GM23338 (cell line): Measurements from ENCODE around the gene AXIN1. TPM values are rescaled to one million over a fixed set of nuclear protein-coding genes. Genes with fewer than 3 reads are reported as not detected.

ENCODE experiments used
- ATAC-seq: fragments of 200-7000 bp; cut with Tn5 transposase; 3 replicates; pipeline ENCODE4 v1.9.1; 2020
- DNase-seq: peaks from one replicate; pipeline ENCODE4 v3.0.0-alpha.2; 2015; ENCODE audit warnings: low spot score
- H2AFZ ChIP-seq: fragments of 200-600 bp; sonication (generic); 2 replicates; pipeline ENCODE4 v1.8.0; 2016; ENCODE audit warnings: antibody characterized with exemption, mild to moderate bottlenecking, moderate library complexity
- H3F3A ChIP-seq: fragments of 200-600 bp; sonication (generic); replicated peaks from 2 replicates; pipeline ENCODE4 v1.8.0; 2017; ENCODE audit warnings: antibody characterized with exemption, mixed run types, low read depth
- H3K27ac ChIP-seq: fragments of 200-600 bp; sonication (generic); 2 replicates; pipeline ENCODE4 v1.6.1; 2016; ENCODE audit warnings: low read depth
- H3K27me3 ChIP-seq: fragments of 200-600 bp; sonication (generic); 2 replicates; pipeline ENCODE4 v1.8.0; 2016; ENCODE audit warnings: mild to moderate bottlenecking, mixed run types, moderate library complexity; ENCODE audit not compliant: insufficient read depth
- H3K36me3 ChIP-seq: fragments of 200-600 bp; sonication (generic); 2 replicates; pipeline ENCODE4 v1.8.0; 2016; ENCODE audit warnings: mild to moderate bottlenecking; ENCODE audit not compliant: insufficient read depth
- H3K4me1 ChIP-seq: fragments of 200-600 bp; sonication (generic); 2 replicates; pipeline ENCODE4 v1.8.0; 2016; ENCODE audit warnings: mild to moderate bottlenecking, moderate library complexity; ENCODE audit not compliant: insufficient read depth
- H3K4me2 ChIP-seq: fragments of 200-600 bp; sonication (generic); 2 replicates; pipeline ENCODE4 v1.7.1; 2017; ENCODE audit warnings: mixed run types
- H3K4me3 ChIP-seq: fragments of 200-600 bp; sonication (generic); 2 replicates; pipeline ENCODE4 v1.6.1; 2016; ENCODE audit warnings: mixed run types
- H3K79me2 ChIP-seq: fragments of 200-600 bp; sonication (generic); replicated peaks from 2 replicates; pipeline ENCODE4 v1.8.0; 2017; ENCODE audit warnings: mild to moderate bottlenecking; ENCODE audit not compliant: insufficient read depth
- H3K9me2 ChIP-seq: fragments of 200-600 bp; sonication (generic); 2 replicates; pipeline ENCODE4 v1.8.0; 2017; ENCODE audit not compliant: insufficient read depth
- H4K20me1 ChIP-seq: fragments of 200-600 bp; sonication (generic); replicated peaks from 2 replicates; pipeline ENCODE4 v1.8.0; 2017; ENCODE audit warnings: mild to moderate bottlenecking; ENCODE audit not compliant: insufficient read depth
- H3K27ac Mint-ChIP-seq: 2 replicates; pipeline ENCODE4 v1.8.0; 2020; ENCODE audit warnings: inconsistent platforms, mild to moderate bottlenecking, moderate library complexity, mixed read lengths
- H3K27me3 Mint-ChIP-seq: 3 replicates; pipeline ENCODE4 v1.8.0; 2022; ENCODE audit warnings: low read depth, mild to moderate bottlenecking, moderate library complexity, mixed read lengths, inconsistent platforms; ENCODE audit not compliant: insufficient read depth, poor library complexity
- H3K36me3 Mint-ChIP-seq: 3 replicates; pipeline ENCODE4 v1.8.0; 2021; ENCODE audit warnings: low read depth, mild to moderate bottlenecking, inconsistent platforms, moderate library complexity, mixed read lengths
- H3K4me1 Mint-ChIP-seq: 3 replicates; pipeline ENCODE4 v1.8.0; 2020; ENCODE audit warnings: mild to moderate bottlenecking, inconsistent platforms, mixed read lengths
- H3K4me3 Mint-ChIP-seq: 3 replicates; pipeline ENCODE4 v1.8.0; 2021; ENCODE audit warnings: moderate library complexity, mild to moderate bottlenecking, inconsistent platforms, mixed read lengths
- H3K9me3 Mint-ChIP-seq: 3 replicates; pipeline ENCODE4 v1.8.0; 2020; ENCODE audit warnings: moderate library complexity, mild to moderate bottlenecking, inconsistent platforms, mixed read lengths
- EZH2phosphoT487 ChIP-seq: fragments of 200-600 bp; sonication (generic); IDR thresholded peaks from one replicate; pipeline ENCODE4 v1.8.1; 2018; ENCODE audit warnings: antibody characterized with exemption; ENCODE audit not compliant: unreplicated experiment
- JUNB ChIP-seq: IDR thresholded peaks from one replicate; pipeline ENCODE4 v1.6.1; 2016; ENCODE audit warnings: antibody characterized with exemption; ENCODE audit not compliant: unreplicated experiment
- ZNF462 ChIP-seq: fragments of 250-450 bp; sonication (Bioruptor Pico); IDR thresholded peaks from 2 replicates; pipeline ENCODE4 v1.5.0; 2020; ENCODE audit warnings: mild to moderate bottlenecking, moderate library complexity
- polyA plus RNA-seq: library from polyadenylated mRNA; unstranded; fragments of >200 nt; fragmentation: Nextera tagmentation; extraction: Ambion mirVana; gene quantifications from 2 replicates; pipeline ENCODE4 v1.2.1, GENCODE V29; 2016
- total RNA-seq: library from RNA; depleted of rRNA; stranded (reverse); fragments of >200 nt; shearing (Covaris generic); gene quantifications from 2 replicates; pipeline ENCODE4 v1.2.3, GENCODE V29; 2014
- TF ChIP-seq, protein P1 (sequence below): IDR thresholded peaks from one replicate; pipeline ENCODE4 v1.6.1; 2018; ENCODE audit warnings: antibody characterized with exemption; ENCODE audit not compliant: unreplicated experiment
- TF ChIP-seq, protein P2 (sequence below), 2 experiments: fragments of 200-600 bp in 1 of 2; sonication (generic) in 1 of 2; conservative IDR thresholded peaks; 2 replicates each; pipeline versions ENCODE4 v1.5.1 to v1.6.1; 2016 to 2017; ENCODE audit warnings: antibody characterized with exemption in 2 of 2, low read depth in 2 of 2, mild to moderate bottlenecking in 2 of 2, moderate library complexity in 1 of 2

AXIN1 gene
- total and polyA plus RNA-seq, 2 experiments from 2014 or later, result 14.3 to 54.5 TPM

- TF ChIP-seq, protein P1, sequence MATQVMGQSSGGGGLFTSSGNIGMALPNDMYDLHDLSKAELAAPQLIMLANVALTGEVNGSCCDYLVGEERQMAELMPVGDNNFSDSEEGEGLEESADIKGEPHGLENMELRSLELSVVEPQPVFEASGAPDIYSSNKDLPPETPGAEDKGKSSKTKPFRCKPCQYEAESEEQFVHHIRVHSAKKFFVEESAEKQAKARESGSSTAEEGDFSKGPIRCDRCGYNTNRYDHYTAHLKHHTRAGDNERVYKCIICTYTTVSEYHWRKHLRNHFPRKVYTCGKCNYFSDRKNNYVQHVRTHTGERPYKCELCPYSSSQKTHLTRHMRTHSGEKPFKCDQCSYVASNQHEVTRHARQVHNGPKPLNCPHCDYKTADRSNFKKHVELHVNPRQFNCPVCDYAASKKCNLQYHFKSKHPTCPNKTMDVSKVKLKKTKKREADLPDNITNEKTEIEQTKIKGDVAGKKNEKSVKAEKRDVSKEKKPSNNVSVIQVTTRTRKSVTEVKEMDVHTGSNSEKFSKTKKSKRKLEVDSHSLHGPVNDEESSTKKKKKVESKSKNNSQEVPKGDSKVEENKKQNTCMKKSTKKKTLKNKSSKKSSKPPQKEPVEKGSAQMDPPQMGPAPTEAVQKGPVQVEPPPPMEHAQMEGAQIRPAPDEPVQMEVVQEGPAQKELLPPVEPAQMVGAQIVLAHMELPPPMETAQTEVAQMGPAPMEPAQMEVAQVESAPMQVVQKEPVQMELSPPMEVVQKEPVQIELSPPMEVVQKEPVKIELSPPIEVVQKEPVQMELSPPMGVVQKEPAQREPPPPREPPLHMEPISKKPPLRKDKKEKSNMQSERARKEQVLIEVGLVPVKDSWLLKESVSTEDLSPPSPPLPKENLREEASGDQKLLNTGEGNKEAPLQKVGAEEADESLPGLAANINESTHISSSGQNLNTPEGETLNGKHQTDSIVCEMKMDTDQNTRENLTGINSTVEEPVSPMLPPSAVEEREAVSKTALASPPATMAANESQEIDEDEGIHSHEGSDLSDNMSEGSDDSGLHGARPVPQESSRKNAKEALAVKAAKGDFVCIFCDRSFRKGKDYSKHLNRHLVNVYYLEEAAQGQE, result no peak
- no peak for TF ChIP-seq EZH2phosphoT487
- TF ChIP-seq, protein P2, sequence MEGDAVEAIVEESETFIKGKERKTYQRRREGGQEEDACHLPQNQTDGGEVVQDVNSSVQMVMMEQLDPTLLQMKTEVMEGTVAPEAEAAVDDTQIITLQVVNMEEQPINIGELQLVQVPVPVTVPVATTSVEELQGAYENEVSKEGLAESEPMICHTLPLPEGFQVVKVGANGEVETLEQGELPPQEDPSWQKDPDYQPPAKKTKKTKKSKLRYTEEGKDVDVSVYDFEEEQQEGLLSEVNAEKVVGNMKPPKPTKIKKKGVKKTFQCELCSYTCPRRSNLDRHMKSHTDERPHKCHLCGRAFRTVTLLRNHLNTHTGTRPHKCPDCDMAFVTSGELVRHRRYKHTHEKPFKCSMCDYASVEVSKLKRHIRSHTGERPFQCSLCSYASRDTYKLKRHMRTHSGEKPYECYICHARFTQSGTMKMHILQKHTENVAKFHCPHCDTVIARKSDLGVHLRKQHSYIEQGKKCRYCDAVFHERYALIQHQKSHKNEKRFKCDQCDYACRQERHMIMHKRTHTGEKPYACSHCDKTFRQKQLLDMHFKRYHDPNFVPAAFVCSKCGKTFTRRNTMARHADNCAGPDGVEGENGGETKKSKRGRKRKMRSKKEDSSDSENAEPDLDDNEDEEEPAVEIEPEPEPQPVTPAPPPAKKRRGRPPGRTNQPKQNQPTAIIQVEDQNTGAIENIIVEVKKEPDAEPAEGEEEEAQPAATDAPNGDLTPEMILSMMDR (conservative IDR thresholded peaks at IDR 0.05; ENCODE audit: low read depth in 2 of 2), result no peak
- no peak for TF ChIP-seq JUNB
Measured at GRCh38 chr16:263944-264343, 88.6 kb downstream of the AXIN1 start (continued).

DNA sequence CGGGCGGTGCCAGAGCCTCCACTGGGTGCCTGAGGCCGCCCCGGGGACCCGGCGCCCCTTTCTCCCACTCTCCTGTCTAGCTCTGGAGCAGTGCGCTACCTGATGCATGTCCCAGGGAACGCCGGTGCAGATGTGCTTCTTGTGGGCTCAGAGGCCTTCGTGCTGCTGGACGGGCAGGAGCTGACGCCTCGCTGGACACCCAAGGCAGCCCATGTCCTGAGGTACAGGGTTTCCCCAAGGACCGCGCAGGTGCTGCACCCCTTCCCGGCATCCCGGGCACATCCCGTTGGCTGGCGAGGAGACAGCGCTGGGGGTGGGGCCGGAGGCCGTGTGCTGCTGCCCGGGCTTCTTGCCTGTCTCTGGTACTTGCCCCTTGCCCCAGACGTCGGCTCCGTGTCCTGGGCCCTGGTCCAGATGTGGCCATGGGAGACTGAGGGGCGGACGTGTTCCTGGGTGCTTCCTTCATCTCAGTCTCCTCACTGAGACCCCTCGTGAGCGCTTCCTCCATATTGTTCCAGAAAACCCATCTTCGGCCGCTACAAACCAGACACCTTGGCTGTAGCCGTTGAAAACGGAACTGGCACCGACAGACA lies 89.2 kb downstream of the AXIN1 start:
- H3K9me3 Mint-ChIP-seq, result no peaks in the 10 kb centered on the region; the same call in 2 of the 3 replicates
- H3K36me3 Mint-ChIP-seq, result peaks cover 24% of the 10 kb centered on the region; the same call in 2 of the 3 replicates
- H4K20me1 ChIP-seq, result no peaks in the 10 kb centered on the region
- H3K4me3 Mint-ChIP-seq, result no peak overlapping the region
- H3K79me2 ChIP-seq, result no peaks in the 10 kb centered on the region
- H3K27me3 ChIP-seq, result no peaks in the 10 kb centered on the region
- no peak for DNase-seq
- no peak overlapping the region for H2AFZ ChIP-seq
- H3K9me2 ChIP-seq, result no peaks in the 10 kb centered on the region
- H3K27me3 Mint-ChIP-seq, result peaks cover 6% of the 10 kb centered on the region
- no peak for ATAC-seq
- H3K27ac Mint-ChIP-seq, result no peak overlapping the region
- H3K4me1 Mint-ChIP-seq, result no peaks in the 10 kb centered on the region
- H3K4me3 ChIP-seq, result no peak overlapping the region
- H3K4me1 ChIP-seq, result no peaks in the 10 kb centered on the region
- no peak overlapping the region for H3K4me2 ChIP-seq
- H3F3A ChIP-seq, result 0 out of 2 replicates have a peak, but pooled peaks cover 3% of the 10 kb centered on the region
- TF ChIP-seq ZNF462, result no peak
- no peaks in the 10 kb centered on the region for H3K36me3 ChIP-seq
- no peak overlapping the region for H3K27ac ChIP-seq
